HG03457 (cell line): ENCODE measurements around the gene PPAN.

Source experiments
- ATAC-seq: cut with Tn5 transposase; IDR thresholded peaks from one replicate; pipeline ENCODE4 v1.9.1; 2021; ENCODE audit warnings: moderate number of reproducible peaks; ENCODE audit not compliant: unreplicated experiment

The PPAN gene

DNA sequence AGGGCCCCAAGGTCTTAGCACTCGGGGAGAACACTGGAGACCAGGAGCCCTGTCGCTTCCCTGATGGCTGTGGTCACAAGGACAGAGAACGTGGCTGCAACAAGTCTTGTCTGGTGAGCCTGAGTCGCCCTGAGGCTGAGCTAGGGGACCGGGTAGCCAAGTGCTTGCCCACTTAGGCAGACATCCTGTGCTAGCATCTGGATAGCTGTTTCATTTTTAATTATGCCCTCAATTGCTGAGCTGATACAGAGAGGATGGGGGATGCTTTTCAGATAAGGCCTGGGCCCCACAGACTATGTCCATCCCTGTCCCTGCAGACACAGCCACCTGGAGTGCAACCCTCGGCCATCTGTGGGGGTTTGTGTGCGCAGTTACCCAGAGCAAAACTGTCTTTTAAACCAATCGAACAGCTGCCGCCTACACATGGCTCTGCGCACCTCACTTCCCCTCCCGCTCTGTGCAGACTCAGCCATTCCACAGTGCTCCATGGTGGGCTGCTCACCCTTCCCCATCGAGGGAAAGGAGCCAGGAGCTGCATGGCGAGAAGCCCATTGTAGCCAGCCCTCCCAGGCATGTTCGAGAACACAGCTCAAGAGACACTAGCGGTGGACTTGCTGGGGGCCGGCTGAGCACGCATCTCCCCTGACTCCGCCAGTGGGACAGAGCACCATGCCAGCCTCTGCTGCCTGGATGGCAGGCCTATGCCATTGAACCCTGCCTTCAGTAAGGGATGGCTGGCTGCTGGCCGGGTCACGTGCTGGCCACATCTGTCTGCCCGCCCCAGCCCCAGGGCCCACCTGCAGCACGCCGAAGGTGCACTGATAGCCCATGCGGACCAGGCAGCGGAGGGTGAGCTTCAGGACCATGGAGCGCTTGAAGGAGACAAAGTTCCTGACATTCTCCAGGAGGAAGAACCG, 33.0 kb downstream of the PPAN start:
- ATAC-seq, result no peak

- ATAC-seq, result no peak
These were observed 33.8 kb downstream of the PPAN start for GRCh38 chr19:10139952-10140351.

GRCh38 chr19:10141479-10141878, 35.3 kb downstream of the PPAN start:
- ATAC-seq, result no peak

- no peak for ATAC-seq
These were observed 35.8 kb downstream of the PPAN start for GRCh38 chr19:10141973-10142372.

DNA sequence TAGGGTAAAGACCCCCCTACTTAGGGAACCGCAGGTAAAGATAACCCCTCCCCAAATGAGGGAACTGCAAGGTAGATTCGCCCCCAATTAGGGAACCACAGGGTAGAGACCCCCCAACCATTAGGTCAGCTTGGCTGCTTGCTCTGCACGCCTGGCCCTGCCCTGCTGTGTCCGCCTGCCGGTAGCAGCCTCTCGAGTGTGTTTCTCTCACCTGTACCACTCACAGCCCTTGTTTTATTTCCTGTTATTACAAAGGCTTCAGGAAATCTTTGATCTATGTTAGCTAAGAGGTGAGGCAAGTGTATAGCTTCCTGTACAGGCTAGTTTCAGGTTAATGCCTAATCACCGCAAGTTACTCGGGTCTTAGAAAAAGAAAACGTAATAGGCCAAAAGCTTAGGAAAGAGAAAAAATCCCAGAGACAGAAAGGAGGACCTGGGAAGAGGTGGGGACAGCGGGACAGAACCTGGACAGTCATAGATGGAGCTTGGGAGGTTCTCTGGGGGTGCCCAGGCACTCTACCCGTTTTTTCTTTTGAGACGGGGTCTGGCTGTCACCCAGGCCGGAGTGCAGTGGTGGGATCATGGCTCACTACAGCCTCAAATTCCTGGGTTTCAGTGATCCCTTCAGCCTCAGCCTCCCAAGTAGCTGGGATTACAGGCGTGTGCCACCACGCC, 36.7 kb downstream of the PPAN start:
- ATAC-seq, result no peak

DNA sequence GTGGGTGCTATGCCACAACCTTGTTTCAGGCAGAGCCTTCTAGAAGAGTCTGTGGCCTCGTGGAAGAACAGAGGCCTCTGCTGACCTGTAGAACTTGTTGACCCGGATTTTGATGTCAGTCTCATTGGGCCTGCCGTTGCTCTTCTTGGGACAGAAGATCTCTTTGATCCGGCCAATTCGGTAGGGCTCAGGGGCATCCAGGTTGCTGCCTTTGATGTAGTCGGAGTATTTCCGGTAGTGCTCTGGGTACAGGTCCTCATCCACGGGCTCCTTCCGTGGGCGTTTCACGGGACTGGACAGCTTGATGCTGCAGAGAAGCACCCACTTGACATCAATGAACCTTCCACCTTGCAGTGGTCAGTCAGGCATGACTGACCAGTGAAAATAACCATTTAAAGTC, 37.5 kb downstream of the PPAN start:
- ATAC-seq, result no peak

DNA sequence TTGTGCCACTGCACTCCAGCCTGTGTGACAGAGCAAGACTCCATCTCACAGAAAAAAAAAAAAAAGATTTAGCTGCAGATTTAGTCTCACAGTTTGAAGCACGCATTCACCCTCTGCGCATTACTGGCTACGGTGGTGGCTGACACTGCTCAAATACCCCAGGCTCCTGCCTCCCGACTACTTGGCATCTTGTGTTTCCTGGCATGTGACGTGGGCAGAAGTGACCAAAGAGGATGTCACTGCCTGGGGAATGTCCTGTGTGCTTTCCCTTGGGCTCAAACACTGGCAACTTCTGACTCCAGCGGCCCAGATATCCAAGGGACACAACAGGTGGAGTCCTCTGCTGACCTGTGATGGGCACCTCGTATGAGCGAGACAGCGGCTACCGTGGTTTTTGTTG, 38.2 kb downstream of the PPAN start:
- ATAC-seq, result no peak

GRCh38 chr19:10145031-10145430, 38.9 kb downstream of the PPAN start:
- ATAC-seq, result no peak

DNA sequence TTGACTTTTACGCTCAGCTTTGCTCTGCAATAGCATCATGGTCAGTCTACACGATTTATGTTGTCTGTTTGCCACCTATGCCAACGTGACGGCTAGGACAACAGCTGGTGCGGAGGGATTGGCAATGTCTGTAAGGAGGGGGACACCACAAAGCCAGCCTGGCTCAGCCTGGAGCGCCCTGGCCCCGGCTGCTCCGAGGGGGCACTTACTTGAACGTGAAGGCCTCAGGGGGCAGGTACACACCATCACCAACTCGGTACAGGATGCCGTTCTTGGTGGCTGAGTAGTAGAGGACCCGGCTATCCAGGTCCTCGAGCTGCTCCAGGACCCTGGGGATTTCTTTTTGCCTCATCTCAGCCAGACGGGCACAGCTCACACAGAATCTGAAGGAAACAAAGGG, 40.0 kb downstream of the PPAN start:
- no peak for ATAC-seq

DNA sequence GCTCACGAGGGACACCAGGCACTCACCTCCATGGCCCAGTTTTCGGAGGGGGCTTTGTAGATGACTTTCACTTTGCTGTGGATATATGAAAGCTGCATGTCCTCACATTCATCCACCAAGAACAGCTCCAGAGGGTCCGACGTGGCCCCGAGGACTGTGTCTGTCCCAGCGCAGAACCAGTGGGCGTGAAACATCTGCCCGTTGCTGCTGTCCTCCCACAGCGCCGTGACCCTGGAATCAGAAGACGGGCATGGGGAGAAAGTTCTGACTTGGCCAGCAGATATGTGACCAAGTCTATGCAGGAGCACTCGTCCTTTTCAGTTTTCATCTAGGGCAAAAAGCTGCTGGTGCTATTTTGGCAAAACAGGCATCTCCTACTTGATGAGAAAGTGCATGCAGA, 43.3 kb downstream of the PPAN start:
- ATAC-seq, result no peak

- no peak for ATAC-seq
These were observed 45.4 kb downstream of the PPAN start for GRCh38 chr19:10151521-10151920.

DNA sequence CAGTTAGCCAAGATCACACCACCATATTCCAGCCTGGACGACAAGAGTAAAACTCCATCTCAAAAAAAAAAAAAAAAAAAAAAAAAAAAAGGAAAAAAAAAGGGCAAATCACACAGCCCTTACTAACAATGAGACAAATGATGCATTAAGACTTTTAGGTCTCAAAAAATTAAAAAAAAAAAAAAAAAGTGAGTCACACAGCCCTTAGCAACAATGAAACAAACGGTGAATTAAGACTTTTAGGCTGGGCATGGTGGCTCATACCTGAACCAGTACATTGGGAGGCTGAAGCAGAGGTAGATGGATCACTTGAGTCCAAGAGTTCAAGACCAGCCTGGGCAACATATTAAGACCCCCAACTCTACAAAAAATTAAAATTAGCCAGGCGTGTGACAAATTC, 45.9 kb downstream of the PPAN start:
- ATAC-seq, result no peak

DNA sequence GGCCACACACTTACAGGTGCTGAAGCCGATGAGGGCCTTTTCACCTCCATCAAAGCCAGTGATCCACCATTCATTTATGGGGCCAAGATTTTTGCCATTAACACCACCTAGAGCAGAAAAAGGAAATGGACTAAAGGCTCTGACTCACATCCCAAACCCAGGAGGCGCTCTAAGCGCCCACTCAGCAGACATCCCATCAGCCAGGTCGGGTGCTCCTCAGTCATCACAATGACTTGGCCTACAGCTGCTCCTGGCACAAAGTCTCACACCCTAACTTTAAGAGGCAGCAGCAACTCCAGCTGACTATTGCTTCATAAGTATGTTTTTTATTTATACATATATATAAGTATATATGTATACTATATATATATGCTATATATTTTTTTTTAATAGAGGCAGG, 49.7 kb downstream of the PPAN start:
- no peak for ATAC-seq

- ATAC-seq, result no peak
These were observed 51.9 kb downstream of the PPAN start for GRCh38 chr19:10158071-10158470.

- no peak for ATAC-seq
These were observed 52.3 kb downstream of the PPAN start for GRCh38 chr19:10158485-10158884.

DNA sequence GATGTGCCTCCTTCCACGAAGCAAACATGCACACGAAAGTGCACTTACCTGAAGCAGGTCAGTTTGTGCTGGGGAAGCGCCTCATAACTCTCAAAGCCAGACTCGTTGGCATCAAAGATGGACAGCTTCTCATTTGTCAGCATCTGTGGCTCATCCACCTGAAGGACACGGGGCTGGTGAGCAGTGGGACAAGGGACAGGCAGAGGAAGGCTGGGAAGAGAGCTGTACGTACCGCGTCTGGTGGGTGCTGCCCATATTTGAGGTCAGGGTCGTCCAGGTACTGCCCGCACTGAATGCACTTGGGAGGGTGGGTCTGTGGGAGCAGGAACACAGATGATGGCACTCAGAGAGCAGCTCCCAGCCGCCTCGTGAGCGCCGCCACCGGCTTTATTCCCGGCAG, 53.4 kb downstream of the PPAN start:
- no peak for ATAC-seq
